CD4-positive, alpha-beta T cell (primary cell): ENCODE measurements around the gene LTB4R. TPM values are rescaled to one million over a fixed set of nuclear protein-coding genes. Genes with fewer than 3 reads are reported as not detected.

Experiments used
- ATAC-seq: fragments of 200-7000 bp; cut with Tn5 transposase; one replicate; pipeline ENCODE4 v1.10.0; 2022; ENCODE audit warnings: mild to moderate bottlenecking; ENCODE audit not compliant: poor library complexity
- CTCF ChIA-PET: fragments of 350-600 bp; sonication (Branson Sonifier 250); formaldehyde crosslinking; loops from one replicate; lab custom pipeline; 2021; ENCODE audit warnings: antibody characterized with exemption, inconsistent platforms; lab: Charles Lee
- POLR2A ChIA-PET: fragments of 350-600 bp; sonication (Branson Sonifier 250); formaldehyde crosslinking; loops from one replicate; lab custom pipeline; 2021; ENCODE audit warnings: antibody characterized with exemption, inconsistent platforms; lab: Charles Lee
- DNase-seq, 14 experiments: peaks; one replicate each; pipeline ENCODE4 v3.0.0-alpha.2; 2013 to 2020; ENCODE audit warnings: mixed read lengths in 2 of 14
- H3K27ac ChIP-seq, 2 donors: one replicate each; pipeline versions ENCODE4 v1.5.1 to v1.7.0; 2013; ENCODE audit warnings: low read length in 2 of 2, low read depth in 1 of 2, mild to moderate bottlenecking in 1 of 2
- H3K27me3 ChIP-seq, 2 experiments: 1 replicate in 1 of 2; 2 replicates in 1 of 2; pipeline versions ENCODE4 v1.6.1 to v1.7.0; 2013; ENCODE audit warnings: low read length in 2 of 2, control low read depth in 1 of 2, mild to moderate bottlenecking in 1 of 2, moderate library complexity in 1 of 2; ENCODE audit not compliant: insufficient read depth in 2 of 2, control insufficient read depth in 1 of 2
- H3K36me3 ChIP-seq: one replicate; pipeline ENCODE4 v1.6.1; 2013; ENCODE audit warnings: low read length, control low read depth; ENCODE audit not compliant: insufficient read depth
- H3K4me1 ChIP-seq: one replicate; pipeline ENCODE4 v1.6.1; 2013; ENCODE audit warnings: low read length, control low read depth; ENCODE audit not compliant: insufficient read depth
- H3K4me3 ChIP-seq: one replicate; pipeline ENCODE4 v1.5.1; 2013; ENCODE audit warnings: mild to moderate bottlenecking, low read length, moderate library complexity
- H3K9me3 ChIP-seq, 2 experiments: 1 replicate in 1 of 2; 2 replicates in 1 of 2; pipeline versions ENCODE4 v1.6.1 to v1.7.0; 2013; ENCODE audit warnings: low read length in 2 of 2, mild to moderate bottlenecking in 2 of 2, control low read depth in 1 of 2, moderate library complexity in 1 of 2; ENCODE audit not compliant: control insufficient read depth in 1 of 2, insufficient read depth in 1 of 2
- H3K27ac Mint-ChIP-seq: one replicate; pipeline ENCODE4 v1.8.0; 2020; ENCODE audit warnings: mixed read lengths
- H3K27me3 Mint-ChIP-seq: one replicate; pipeline ENCODE4 v1.8.0; 2021; ENCODE audit warnings: mixed read lengths
- H3K36me3 Mint-ChIP-seq: one replicate; pipeline ENCODE4 v1.8.0; 2021; ENCODE audit warnings: low read depth, mixed read lengths
- H3K4me1 Mint-ChIP-seq: one replicate; pipeline ENCODE4 v1.8.0; 2021; ENCODE audit warnings: low read depth, mixed read lengths
- H3K4me3 Mint-ChIP-seq: one replicate; pipeline ENCODE4 v1.8.0; 2020; ENCODE audit warnings: mild to moderate bottlenecking, mixed read lengths
- H3K9me3 Mint-ChIP-seq: one replicate; pipeline ENCODE4 v1.8.0; 2020; ENCODE audit warnings: mixed read lengths
- CTCF ChIP-seq: fragments of 200-600 bp; IDR thresholded peaks from one replicate; pipeline ENCODE4 v1.8.0; 2022; ENCODE audit warnings: antibody characterized with exemption, mild to moderate bottlenecking
- intact Hi-C, 2 experiments: fragments of 100-400 bp; cut with DNase I in 1 of 2; cut with micrococcal nuclease in 1 of 2; formaldehyde crosslinking; loops; one replicate each; pipeline versions ENCODE4 v1.15.1 to v1.9.0; 2023 to 2025; cut with DNase I, micrococcal nuclease
- total RNA-seq, 174 experiments: library from RNA in 2 of 174; stranded (reverse) in 2 of 174; gene quantifications; one replicate each; pipeline ENCODE4 v1.2.3 and lab custom pipeline; 2021 to 2026

The LTB4R gene
- total RNA-seq, 2 experiments from 2014 or later = 15.6 to 18.3 TPM

- no peak for DNase-seq
- H3K4me3 Mint-ChIP-seq = no peak overlapping the region
- intact Hi-C loops = no loop called here
- POLR2A ChIA-PET = no interaction called here
- no peaks in the 10 kb centered on the region for H3K9me3 Mint-ChIP-seq
- H3K36me3 Mint-ChIP-seq = no peaks in the 10 kb centered on the region
- no peak overlapping the region for H3K27ac Mint-ChIP-seq
- CTCF ChIA-PET = interaction anchor here (0.5 kb wide), 1 partner anchor 16 kb away, joined by 3 read pairs; no protein-coding TSS in a partner anchor
- no peak overlapping the region for H3K4me3 ChIP-seq
- peaks cover 73% of the 10 kb centered on the region for H3K27me3 Mint-ChIP-seq
- H3K4me1 Mint-ChIP-seq = no peaks in the 10 kb centered on the region
- ATAC-seq = no peak
- H3K36me3 ChIP-seq = no peaks in the 10 kb centered on the region
- no peaks in the 10 kb centered on the region for H3K4me1 ChIP-seq
- H3K27me3 ChIP-seq = peaks cover 21 to 29% of the 10 kb centered on the region in 2 experiments
- H3K9me3 ChIP-seq = no peaks in the 10 kb centered on the region
- no peak overlapping the region for H3K27ac ChIP-seq
- no peak for TF ChIP-seq CTCF
Observed at GRCh38 chr14:24348186-24348585, 36.9 kb downstream of the LTB4R start.

- no peaks in the 10 kb centered on the region for H3K4me1 Mint-ChIP-seq
- no peaks in the 10 kb centered on the region for H3K9me3 ChIP-seq
- CTCF ChIA-PET = no interaction called here
- no peaks in the 10 kb centered on the region for H3K9me3 Mint-ChIP-seq
- no peak overlapping the region for H3K27ac ChIP-seq
- H3K27ac Mint-ChIP-seq = no peak overlapping the region
- no peak overlapping the region for H3K4me3 Mint-ChIP-seq
- no peak for ATAC-seq
- H3K4me1 ChIP-seq = no peaks in the 10 kb centered on the region
- H3K36me3 Mint-ChIP-seq = no peaks in the 10 kb centered on the region
- H3K27me3 Mint-ChIP-seq = peaks cover 75% of the 10 kb centered on the region
- no peak overlapping the region for H3K4me3 ChIP-seq
- TF ChIP-seq CTCF = no peak
- POLR2A ChIA-PET = no interaction called here
- intact Hi-C loops = no loop called here
- no peaks in the 10 kb centered on the region for H3K36me3 ChIP-seq
- H3K27me3 ChIP-seq = peaks cover 19 to 33% of the 10 kb centered on the region in 2 experiments
- DNase-seq = no peak
Observed at GRCh38 chr14:24349742-24350141, 38.4 kb downstream of the LTB4R start.

GRCh38 chr14:24351517-24351916 lies 40.2 kb downstream of the LTB4R start:
- Histone ChIP-seq H3K9me3 (no peaks in the 10 kb centered on the region), H3K27me3 (peaks cover 18 to 29% of the 10 kb centered on the region in 2 experiments), H3K27ac (no peak overlapping the region), H3K4me1 (no peaks in the 10 kb centered on the region), H3K4me3 (no peak overlapping the region), H3K36me3 (no peaks in the 10 kb centered on the region)
- no peaks in the 10 kb centered on the region for H3K9me3 Mint-ChIP-seq
- intact Hi-C loops = no loop called here
- H3K4me1 Mint-ChIP-seq = no peaks in the 10 kb centered on the region
- ATAC-seq (no peak), DNase-seq (no peak)
- CTCF ChIA-PET = no interaction called here
- no peak for TF ChIP-seq CTCF
- H3K36me3 Mint-ChIP-seq = no peaks in the 10 kb centered on the region
- H3K4me3 Mint-ChIP-seq = no peak overlapping the region
- POLR2A ChIA-PET = interaction anchor here (1.2 kb wide), 1 partner anchor 12 kb away, joined by 3 read pairs; the partner anchor contains the start of gene RIPK3
- H3K27ac Mint-ChIP-seq = no peak overlapping the region
- H3K27me3 Mint-ChIP-seq = peaks cover 66% of the 10 kb centered on the region
